H1 (cell line): ENCODE measurements around the gene NBPF1. TPM values are rescaled to one million over a fixed set of nuclear protein-coding genes. Genes with fewer than 3 reads are reported as not detected.

ENCODE experiments used
- ASH2L ChIP-seq: fragments of 200-600, 300-600 bp; sonication (generic); IDR thresholded peaks from one replicate; pipeline ENCODE4 v1.7.1; 2017; ENCODE audit warnings: low read length
- CTBP2 ChIP-seq: IDR thresholded peaks from 2 replicates; pipeline ENCODE4 v1.7.0; 2011; ENCODE audit warnings: borderline replicate concordance, mild to moderate bottlenecking, moderate library complexity, mixed read lengths, low read length; ENCODE audit not compliant: insufficient read depth, insufficient read length
- E2F6 ChIP-seq: IDR thresholded peaks from 2 replicates; pipeline ENCODE4 v1.6.1; 2012; ENCODE audit warnings: inconsistent platforms
- EP300 ChIP-seq, 2 experiments: IDR thresholded peaks; 1 replicate in 1 of 2; 2 replicates in 1 of 2; pipeline ENCODE4 v1.6.1; 2011 to 2012; ENCODE audit warnings: low read depth in 2 of 2, low read length in 2 of 2, mild to moderate bottlenecking in 2 of 2, borderline replicate concordance in 1 of 2, inconsistent platforms in 1 of 2, moderate library complexity in 1 of 2
- GABPA ChIP-seq: IDR thresholded peaks from 2 replicates; pipeline ENCODE4 v1.6.1; 2011; ENCODE audit warnings: mild to moderate bottlenecking, low read length, moderate library complexity, borderline replicate concordance; ENCODE audit not compliant: insufficient read depth
- GTF2F1 ChIP-seq: IDR thresholded peaks from 2 replicates; pipeline ENCODE4 v1.6.1; 2012; ENCODE audit warnings: low read depth, low read length, improper control_type of control experiment, borderline replicate concordance
- JUN ChIP-seq: IDR thresholded peaks from 2 replicates; pipeline ENCODE4 v1.6.1; 2011; ENCODE audit warnings: low read depth, mild to moderate bottlenecking, improper control_type of control experiment, low read length
- NRF1 ChIP-seq: IDR thresholded peaks from 2 replicates; pipeline ENCODE4 v1.6.1; 2011; ENCODE audit warnings: mild to moderate bottlenecking, low read depth, low read length, improper control_type of control experiment
- POLR2A ChIP-seq, 2 experiments: IDR thresholded peaks; 1 replicate in 1 of 2; 2 replicates in 1 of 2; pipeline ENCODE4 v1.6.1; 2011; ENCODE audit warnings: low read depth in 2 of 2, low read length in 2 of 2, mild to moderate bottlenecking in 2 of 2; ENCODE audit errors: control extremely low read depth in 1 of 2
- POLR2AphosphoS5 ChIP-seq: IDR thresholded peaks from 2 replicates; pipeline ENCODE4 v1.6.1; 2011; ENCODE audit warnings: low read depth, low read length
- RFX5 ChIP-seq: IDR thresholded peaks from 2 replicates; pipeline ENCODE4 v1.6.1; 2011; ENCODE audit warnings: low read depth, low read length, improper control_type of control experiment, borderline replicate concordance
- SP4 ChIP-seq: IDR thresholded peaks from 2 replicates; pipeline ENCODE4 v1.6.1; 2012; ENCODE audit warnings: low read length, inconsistent platforms
- SRF ChIP-seq: IDR thresholded peaks from 2 replicates; pipeline ENCODE4 v1.6.1; 2011; ENCODE audit warnings: mild to moderate bottlenecking, low read depth, low read length, moderate library complexity
- TAF1 ChIP-seq: IDR thresholded peaks from 2 replicates; pipeline ENCODE4 v1.6.1; 2011; ENCODE audit warnings: mild to moderate bottlenecking, low read depth, low read length
- TAF7 ChIP-seq: optimal IDR thresholded peaks from 2 replicates; pipeline ENCODE3; 2011; ENCODE audit warnings: low read depth, mild to moderate bottlenecking, inconsistent platforms, low read length, moderate library complexity, borderline replicate concordance
- USF2 ChIP-seq: IDR thresholded peaks from 2 replicates; pipeline ENCODE4 v1.6.1; 2011; ENCODE audit warnings: low read length, improper control_type of control experiment
- YY1 ChIP-seq: IDR thresholded peaks from 2 replicates; pipeline ENCODE4 v1.6.1; 2011; ENCODE audit warnings: low read depth, mild to moderate bottlenecking, low read length
- polyA plus RNA-seq, 7 experiments: library from polyadenylated mRNA; depleted of rRNA in 3 of 7; stranded (reverse) in 5 of 7; unstranded in 2 of 7; fragments of >200 nt in 5 of 7; fragments of 200-250 nt in 2 of 7; gene quantifications; 1 replicate in 5 of 7; 2 replicates in 1 of 7; 4 replicates in 1 of 7; pipeline versions ENCODE4 v1.2.1 to v1.2.3, GENCODE V29; 2011 to 2013; ENCODE audit warnings: missing spikeins in 2 of 7, mixed read lengths in 2 of 7
- total RNA-seq: library from RNA; stranded (reverse); fragmentation: NEBNext Ultra II Directional; extraction: Animal tissue kit (Norgen Biotek cat#: 25700); gene quantifications from 2 replicates; pipeline ENCODE4 v1.2.1, GENCODE V29; 2021
- TF ChIP-seq, protein P1 (sequence below), 3 experiments: IDR thresholded peaks; 1 replicate in 2 of 3; 2 replicates in 1 of 3; pipeline versions ENCODE4 v1.5.1 to v1.6.1; 2011; ENCODE audit warnings: low read length in 3 of 3, mild to moderate bottlenecking in 3 of 3, inconsistent platforms in 2 of 3, low read depth in 1 of 3, moderate library complexity in 1 of 3; ENCODE audit not compliant: insufficient read depth in 1 of 3; ENCODE audit errors: control extremely low read depth in 1 of 3

The NBPF1 gene
- total and polyA plus RNA-seq, 2 of the 8 experiments (the other 6 are each of a cell fraction or from before 2014, with no cell fraction given): 9.6 to 19.3 TPM

DNA sequence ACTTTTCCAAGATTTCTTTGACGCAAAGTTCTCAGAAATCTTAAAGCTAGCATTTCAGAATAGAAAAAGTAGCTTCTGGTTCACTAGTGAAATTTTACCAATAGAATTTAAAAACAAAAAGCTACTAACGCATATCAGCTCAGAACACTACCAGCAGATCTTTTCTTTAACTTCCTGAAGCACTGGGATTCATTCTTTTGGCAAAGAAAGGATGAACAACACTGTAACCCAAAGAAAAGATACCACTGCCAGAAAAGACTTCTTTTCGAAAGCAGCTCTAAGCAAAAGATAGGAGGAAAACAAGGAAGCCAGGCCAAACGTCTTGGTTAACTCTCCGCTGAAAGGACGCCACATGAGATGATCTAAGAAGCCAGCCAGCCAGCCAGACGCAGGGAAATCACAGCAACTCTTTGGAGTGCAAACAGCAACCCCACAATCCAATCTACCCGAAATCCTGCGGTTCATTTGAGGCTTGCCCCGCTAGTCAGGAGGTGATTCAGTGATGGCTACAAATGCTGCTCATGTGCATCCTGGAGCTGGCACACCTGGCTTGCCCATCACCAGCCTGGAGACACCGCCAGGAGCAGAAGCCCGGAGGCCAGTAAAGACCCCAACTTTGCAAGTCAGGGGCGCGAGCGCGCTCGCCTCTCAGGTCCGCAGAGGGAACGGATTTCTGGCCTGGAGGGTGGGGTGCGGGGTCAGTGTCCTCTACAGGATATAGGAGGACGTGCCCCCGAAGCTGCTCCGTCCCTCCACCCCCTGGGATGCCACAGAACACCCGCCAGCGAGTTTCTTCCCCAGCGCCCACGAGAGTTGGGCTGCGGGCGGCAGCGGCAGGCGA, 812 bp downstream of the NBPF1 start (continued):
- 0 out of 2 replicates have a peak, but pooled peaks have one; percentile 11 for TF ChIP-seq E2F6
- no peak for TF ChIP-seq EP300 (IDR thresholded peaks at IDR 0.05; ENCODE audit: borderline replicate concordance in 1 of 2, low read depth in 2 of 2, low read length in 2 of 2)
- no peak for TF ChIP-seq TAF1
- TF ChIP-seq JUN: no peak
- TF ChIP-seq NRF1: no peak
- TF ChIP-seq RFX5: no peak
- no peak for TF ChIP-seq POLR2AphosphoS5
- TF ChIP-seq GTF2F1: peak; percentile 23; the same call in 1 of the 2 replicates
- TF ChIP-seq SP4: no peak
- TF ChIP-seq, protein P1, sequence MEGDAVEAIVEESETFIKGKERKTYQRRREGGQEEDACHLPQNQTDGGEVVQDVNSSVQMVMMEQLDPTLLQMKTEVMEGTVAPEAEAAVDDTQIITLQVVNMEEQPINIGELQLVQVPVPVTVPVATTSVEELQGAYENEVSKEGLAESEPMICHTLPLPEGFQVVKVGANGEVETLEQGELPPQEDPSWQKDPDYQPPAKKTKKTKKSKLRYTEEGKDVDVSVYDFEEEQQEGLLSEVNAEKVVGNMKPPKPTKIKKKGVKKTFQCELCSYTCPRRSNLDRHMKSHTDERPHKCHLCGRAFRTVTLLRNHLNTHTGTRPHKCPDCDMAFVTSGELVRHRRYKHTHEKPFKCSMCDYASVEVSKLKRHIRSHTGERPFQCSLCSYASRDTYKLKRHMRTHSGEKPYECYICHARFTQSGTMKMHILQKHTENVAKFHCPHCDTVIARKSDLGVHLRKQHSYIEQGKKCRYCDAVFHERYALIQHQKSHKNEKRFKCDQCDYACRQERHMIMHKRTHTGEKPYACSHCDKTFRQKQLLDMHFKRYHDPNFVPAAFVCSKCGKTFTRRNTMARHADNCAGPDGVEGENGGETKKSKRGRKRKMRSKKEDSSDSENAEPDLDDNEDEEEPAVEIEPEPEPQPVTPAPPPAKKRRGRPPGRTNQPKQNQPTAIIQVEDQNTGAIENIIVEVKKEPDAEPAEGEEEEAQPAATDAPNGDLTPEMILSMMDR (IDR thresholded peaks at IDR 0.05; ENCODE audit: control extremely low read depth in 1 of 3, insufficient read depth in 1 of 3, low read depth in 1 of 3, low read length in 3 of 3): 0 out of 4 replicates have a peak, but pooled peaks of 1 of the 3 experiments have one; percentile 10
- no peak for TF ChIP-seq CTBP2
- TF ChIP-seq POLR2A (IDR thresholded peaks at IDR 0.05; ENCODE audit: control extremely low read depth in 1 of 2, low read depth in 2 of 2, low read length in 2 of 2): no peak
- no peak for TF ChIP-seq SRF
- TF ChIP-seq ASH2L: no peak
- TF ChIP-seq USF2: no peak
- TF ChIP-seq YY1: 0 out of 2 replicates have a peak, but pooled peaks have one; percentile 52
- TF ChIP-seq GABPA: peak; percentile 38; the same call in 1 of the 2 replicates
- no peak for TF ChIP-seq TAF7
